Astrocyte of the cerebellum (primary cell): Measurements from ENCODE around the gene FNTB.
A peak's percentile ranks its signal among the peaks of the same experiment; 100 is the strongest.
"Not testable (repeated sequence)": the region's sequence is repeated elsewhere in the genome, so short reads cannot be mapped to it uniquely, and the experiment has no call there.

ENCODE experiments used
- DNase-seq: peaks from one replicate; pipeline ENCODE4 v3.0.0-alpha.2; 2011; ENCODE audit warnings: low read depth
- H3K4me3 ChIP-seq: 2 replicates; pipeline ENCODE4 v1.5.1; 2011; ENCODE audit warnings: mild to moderate bottlenecking, low read depth, low read length, moderate library complexity
- in situ Hi-C: cut with HindIII; loops from 2 replicates; pipeline ENCODE4 v1.10.0; 2017; ENCODE audit warnings: low sequenced_read_pairs
- TF ChIP-seq, protein P1 (sequence below): IDR thresholded peaks from 2 replicates; pipeline ENCODE4 v1.5.1; 2012; ENCODE audit warnings: low read length, low read depth, moderate library complexity, mild to moderate bottlenecking; ENCODE audit errors: missing control alignments

FNTB gene

DNA sequence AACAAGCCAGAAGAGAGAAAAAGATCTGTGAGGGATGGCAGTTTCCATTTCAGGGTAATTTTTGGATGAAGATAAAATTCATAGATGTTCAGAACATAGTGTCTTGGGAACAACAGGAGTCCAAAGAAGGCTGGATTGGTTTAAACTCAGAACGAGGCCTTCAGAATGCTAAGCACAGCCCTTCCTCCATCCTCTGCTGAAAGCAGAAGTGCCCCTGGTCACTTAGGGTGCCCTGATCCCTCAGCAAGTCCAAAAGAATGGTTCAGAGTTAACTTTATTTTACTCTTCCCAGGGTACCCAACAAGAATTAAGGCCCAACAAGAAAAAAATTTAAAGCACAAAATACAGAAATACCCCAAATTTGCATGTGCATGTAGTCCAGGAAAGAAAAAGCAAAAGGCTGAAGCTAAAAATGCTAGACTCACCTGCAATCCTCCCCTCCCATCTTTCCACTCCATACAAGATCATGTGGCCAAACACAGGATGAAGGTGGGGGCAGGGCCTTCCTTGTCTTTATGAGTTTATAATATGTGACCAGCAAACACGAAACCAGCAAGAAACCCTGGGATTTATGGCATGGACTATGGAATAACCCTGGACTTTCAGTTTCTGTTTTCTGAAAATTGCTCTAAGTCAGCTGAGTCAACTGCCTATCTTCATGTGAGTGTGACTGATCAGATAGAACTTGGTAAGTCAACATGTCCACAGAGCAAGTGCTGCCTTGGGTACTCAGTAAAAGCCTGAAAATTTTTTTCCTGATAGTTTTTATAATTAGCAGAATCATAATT, 94.5 kb downstream of the FNTB start:
- TF ChIP-seq, protein P1, sequence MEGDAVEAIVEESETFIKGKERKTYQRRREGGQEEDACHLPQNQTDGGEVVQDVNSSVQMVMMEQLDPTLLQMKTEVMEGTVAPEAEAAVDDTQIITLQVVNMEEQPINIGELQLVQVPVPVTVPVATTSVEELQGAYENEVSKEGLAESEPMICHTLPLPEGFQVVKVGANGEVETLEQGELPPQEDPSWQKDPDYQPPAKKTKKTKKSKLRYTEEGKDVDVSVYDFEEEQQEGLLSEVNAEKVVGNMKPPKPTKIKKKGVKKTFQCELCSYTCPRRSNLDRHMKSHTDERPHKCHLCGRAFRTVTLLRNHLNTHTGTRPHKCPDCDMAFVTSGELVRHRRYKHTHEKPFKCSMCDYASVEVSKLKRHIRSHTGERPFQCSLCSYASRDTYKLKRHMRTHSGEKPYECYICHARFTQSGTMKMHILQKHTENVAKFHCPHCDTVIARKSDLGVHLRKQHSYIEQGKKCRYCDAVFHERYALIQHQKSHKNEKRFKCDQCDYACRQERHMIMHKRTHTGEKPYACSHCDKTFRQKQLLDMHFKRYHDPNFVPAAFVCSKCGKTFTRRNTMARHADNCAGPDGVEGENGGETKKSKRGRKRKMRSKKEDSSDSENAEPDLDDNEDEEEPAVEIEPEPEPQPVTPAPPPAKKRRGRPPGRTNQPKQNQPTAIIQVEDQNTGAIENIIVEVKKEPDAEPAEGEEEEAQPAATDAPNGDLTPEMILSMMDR: no peak
- H3K4me3 ChIP-seq: no peak overlapping the region
- no peak for DNase-seq
- in situ Hi-C loops: no loop called here

DNA sequence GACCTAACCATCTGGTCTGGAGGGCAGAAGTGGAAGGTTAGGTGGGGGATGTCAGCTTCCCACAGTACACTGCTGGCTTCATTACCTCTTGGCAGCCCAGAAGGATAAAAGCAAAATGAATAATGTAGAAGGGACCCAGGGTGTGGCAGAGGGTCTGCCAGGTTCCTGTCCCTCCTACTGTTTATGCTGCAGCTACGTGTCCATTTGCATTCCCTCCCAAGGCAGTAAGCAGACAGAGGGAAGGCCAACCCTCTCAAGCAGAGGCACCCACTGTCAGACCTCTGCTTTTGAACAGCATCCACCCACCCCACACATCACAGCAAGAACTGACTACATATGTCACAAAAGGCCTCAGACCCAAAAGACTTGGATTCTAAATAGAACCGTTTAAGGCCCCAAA, 96.2 kb downstream of the FNTB start:
- in situ Hi-C loops: no loop called here

DNA sequence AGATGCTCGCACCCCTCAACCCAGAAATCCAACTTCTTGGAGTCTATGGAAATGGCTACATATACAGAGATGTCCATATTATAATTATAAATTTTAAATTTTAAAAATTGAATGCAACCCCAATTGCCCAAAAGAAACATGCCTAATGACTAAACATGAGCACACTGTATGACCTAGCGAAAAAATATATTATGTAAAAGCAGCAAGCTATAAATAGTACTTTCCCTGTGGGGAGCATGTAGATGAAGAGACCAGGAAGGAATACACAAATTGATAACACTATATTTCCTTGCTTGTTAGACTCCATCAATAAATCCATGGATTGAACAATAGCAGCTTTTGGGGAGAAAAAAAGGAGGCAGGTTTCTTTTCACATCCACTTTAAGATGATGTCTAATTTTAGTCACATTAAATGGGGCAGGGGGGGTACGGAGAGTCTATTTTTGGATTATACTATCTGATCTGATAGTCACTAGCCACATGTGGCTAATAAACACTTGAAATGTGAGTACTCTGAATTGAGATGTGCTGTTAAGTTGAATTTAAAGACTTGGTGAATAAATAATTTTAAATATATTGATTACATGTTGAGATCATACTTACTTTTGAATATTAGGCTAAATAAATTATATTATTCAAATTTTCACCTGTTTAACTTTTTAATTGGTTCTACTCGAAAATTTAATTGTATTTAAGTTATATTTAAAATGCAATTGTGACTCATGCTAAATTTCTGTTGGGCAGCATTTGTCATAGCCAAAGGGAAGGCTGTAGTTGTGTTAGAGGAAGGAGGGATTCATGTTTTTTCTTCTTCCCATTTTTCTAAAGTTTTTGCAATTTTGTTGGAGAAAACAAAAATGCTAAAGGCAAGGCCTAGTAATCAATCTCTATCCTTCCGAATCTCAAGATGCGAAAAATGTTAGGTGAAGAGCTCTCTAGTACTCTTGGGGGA, 98.1 kb downstream of the FNTB start:
- TF ChIP-seq, protein P1: no peak
- DNase-seq: no peak
- no peak overlapping the region for H3K4me3 ChIP-seq
- in situ Hi-C loops: no loop called here

More for the DNA sequence above, 96.2 kb downstream of the FNTB start:
- TF ChIP-seq, protein P1: no peak
- DNase-seq: no peak
- no peak overlapping the region for H3K4me3 ChIP-seq

DNA sequence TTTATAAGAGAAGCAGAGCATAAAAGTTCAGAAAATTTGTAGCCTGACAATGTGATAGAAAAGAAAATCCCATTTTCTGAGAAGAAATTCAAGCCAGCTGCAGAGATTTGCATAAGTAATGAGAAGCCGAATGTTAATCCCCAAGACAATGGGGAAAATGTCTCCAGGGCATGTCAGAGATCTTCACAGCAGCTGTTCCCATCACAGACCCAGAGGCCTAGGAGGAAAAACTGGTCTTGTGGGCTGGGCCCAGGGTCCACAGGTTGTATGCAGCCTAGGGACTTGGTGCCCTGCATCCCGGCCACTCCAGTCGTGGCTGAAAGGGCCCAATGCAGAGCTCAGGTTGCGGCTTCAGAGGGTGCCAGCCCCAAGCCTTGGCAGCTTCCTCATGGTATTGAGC, 100.0 kb downstream of the FNTB start:
- H3K4me3 ChIP-seq, in situ Hi-C loops, DNase-seq: not testable (repeated sequence)

DNA sequence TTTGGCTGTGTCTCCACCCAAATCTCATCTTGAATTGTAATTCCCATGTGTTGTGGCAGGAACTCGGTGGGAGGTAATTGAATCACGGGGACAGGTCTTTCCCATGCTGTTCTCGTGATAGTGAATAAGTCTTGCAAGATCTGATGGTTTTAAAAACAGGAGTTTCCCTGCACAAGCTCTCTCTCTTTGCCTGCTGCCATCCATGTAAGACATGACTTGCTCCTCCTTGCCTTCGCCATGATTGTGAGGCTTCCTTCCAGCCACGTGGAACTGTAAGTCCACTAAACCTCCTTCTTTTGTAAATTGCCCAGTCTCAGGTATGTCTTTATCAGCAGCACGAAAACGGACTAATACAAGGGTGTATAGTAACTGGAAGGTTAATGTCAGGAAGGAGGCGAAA, 101.1 kb downstream of the FNTB start:
- H3K4me3 ChIP-seq, in situ Hi-C loops, DNase-seq: not testable (repeated sequence)

DNA sequence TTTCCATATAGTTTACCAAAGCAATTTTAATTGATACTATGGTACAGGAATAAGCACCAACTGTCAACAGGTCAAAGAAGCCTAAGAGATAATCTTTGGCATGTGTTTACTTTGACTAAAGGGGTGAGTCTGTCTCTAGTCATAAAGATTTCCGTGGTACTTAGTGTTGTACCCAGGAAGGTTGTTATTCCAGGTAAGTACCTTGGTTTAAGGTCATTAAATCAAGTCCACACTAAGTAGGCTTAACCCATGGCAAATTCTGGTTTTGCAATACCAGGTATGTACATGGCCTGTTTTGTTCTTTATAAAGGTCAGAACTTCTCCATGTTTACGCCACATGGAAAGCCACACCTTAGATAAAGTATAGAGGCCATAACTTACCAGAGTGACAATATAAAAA, 105.7 kb downstream of the FNTB start:
- in situ Hi-C loops: no loop called here
- TF ChIP-seq, protein P1: no peak

DNA sequence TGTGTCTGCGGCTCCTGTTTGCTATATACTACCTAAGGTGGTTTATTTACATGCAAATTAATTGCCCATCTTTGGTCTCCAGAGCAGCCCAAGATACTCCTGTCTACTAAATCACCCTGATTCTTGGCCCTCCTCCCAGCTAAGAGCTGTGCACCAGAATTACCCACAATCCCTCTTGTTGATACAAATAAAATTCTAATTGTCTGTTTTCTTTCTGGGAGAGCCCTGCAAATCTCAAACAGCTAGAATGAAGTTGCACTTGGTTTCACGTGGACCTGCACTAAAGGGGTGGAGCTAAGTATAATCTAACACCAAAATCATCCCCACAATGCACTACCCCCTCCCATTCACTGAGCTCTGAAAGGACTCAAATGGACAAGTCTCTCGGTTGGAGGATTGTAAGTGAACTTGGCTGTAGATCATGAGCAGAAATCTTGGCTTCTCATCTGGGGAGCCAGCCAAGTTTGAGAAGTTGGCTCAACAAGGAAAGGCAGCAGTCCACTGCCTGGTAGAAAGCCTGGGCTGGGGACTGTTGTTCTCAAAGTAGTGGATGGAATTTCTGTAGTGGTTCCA, 109.0 kb downstream of the FNTB start:
- TF ChIP-seq, protein P1: no peak
- DNase-seq: peak; percentile 93
- no peak overlapping the region for H3K4me3 ChIP-seq
- in situ Hi-C loops: loop anchor here (5.0 kb wide), 1 partner anchor 43 kb away; no protein-coding TSS in a partner anchor

More for the DNA sequence above, 105.7 kb downstream of the FNTB start:
- no peak for DNase-seq
- no peak overlapping the region for H3K4me3 ChIP-seq
